Liver (tissue), 9 donors: ENCODE measurements around the gene SDHB. TPM values are rescaled to one million over a fixed set of nuclear protein-coding genes. Genes with fewer than 3 reads are reported as not detected.

ENCODE experiments used
- DNase-seq: peaks from one replicate; pipeline ENCODE4 v3.0.0-alpha.2; 2017; ENCODE audit warnings: low spot score
- H3K27ac ChIP-seq, 2 donors: one replicate each; pipeline ENCODE4 v1.7.0; 2013; ENCODE audit warnings: inconsistent platforms in 2 of 2, low read length in 2 of 2, control low read depth in 1 of 2, low read depth in 1 of 2, mild to moderate bottlenecking in 1 of 2
- H3K27me3 ChIP-seq, 4 donors: one replicate each; pipeline versions ENCODE4 v1.6.1 to v1.7.0; 2013; ENCODE audit warnings: low read length in 3 of 4, inconsistent platforms in 1 of 4, mild to moderate bottlenecking in 1 of 4, moderate library complexity in 1 of 4; ENCODE audit not compliant: control insufficient read depth in 4 of 4, insufficient read depth in 4 of 4
- H3K36me3 ChIP-seq, 4 donors: one replicate each; pipeline versions ENCODE4 v1.6.1 to v1.7.0; 2013; ENCODE audit warnings: low read length in 3 of 4, mild to moderate bottlenecking in 3 of 4, low read depth in 1 of 4, moderate library complexity in 1 of 4; ENCODE audit not compliant: control insufficient read depth in 4 of 4, insufficient read depth in 3 of 4
- H3K4me1 ChIP-seq, 4 donors: one replicate each; pipeline versions ENCODE4 v1.6.1 to v1.7.0; 2013; ENCODE audit warnings: low read length in 3 of 4, mild to moderate bottlenecking in 3 of 4, moderate library complexity in 1 of 4; ENCODE audit not compliant: control insufficient read depth in 4 of 4, insufficient read depth in 4 of 4
- H3K4me3 ChIP-seq, 3 donors: one replicate each; pipeline versions ENCODE4 v1.6.1 to v1.7.0; 2013; ENCODE audit warnings: low read length in 3 of 3, control low read depth in 1 of 3, low read depth in 1 of 3, mild to moderate bottlenecking in 1 of 3
- H3K9ac ChIP-seq, 2 donors: one replicate each; pipeline ENCODE4 v1.7.0; 2013; ENCODE audit warnings: low read length in 2 of 2, mild to moderate bottlenecking in 2 of 2, moderate library complexity in 2 of 2, control low read depth in 1 of 2, low read depth in 1 of 2
- H3K9me3 ChIP-seq, 4 donors: one replicate each; pipeline versions ENCODE4 v1.6.1 to v1.7.0; 2013; ENCODE audit warnings: low read length in 3 of 4; ENCODE audit not compliant: control insufficient read depth in 4 of 4
- ATF3 ChIP-seq: IDR thresholded peaks from 2 replicates; pipeline ENCODE4 v1.6.1; 2016; ENCODE audit warnings: antibody characterized with exemption
- EGR1 ChIP-seq, 2 donors: IDR thresholded peaks; 2 replicates each; pipeline ENCODE4 v1.6.1; 2016 to 2018; ENCODE audit warnings: antibody characterized with exemption in 2 of 2, low read depth in 2 of 2
- FOXA2 ChIP-seq: IDR thresholded peaks from 2 replicates; pipeline ENCODE4 v1.6.1; 2016; ENCODE audit warnings: antibody characterized with exemption
- HNF4A ChIP-seq, 2 donors: conservative IDR thresholded peaks; 2 replicates each; pipeline ENCODE4 v1.6.1; 2016; ENCODE audit warnings: antibody characterized with exemption in 2 of 2, mild to moderate bottlenecking in 2 of 2
- JUND ChIP-seq, 2 donors: IDR thresholded peaks; 2 replicates each; pipeline ENCODE4 v1.6.1; 2016; ENCODE audit warnings: antibody characterized with exemption in 2 of 2
- RXRA ChIP-seq, 2 donors: IDR thresholded peaks; 2 replicates each; pipeline ENCODE4 v1.6.1; 2017 to 2018; ENCODE audit warnings: antibody characterized with exemption in 2 of 2, mild to moderate bottlenecking in 1 of 2
- SP1 ChIP-seq: IDR thresholded peaks from 2 replicates; pipeline ENCODE4 v1.6.1; 2018; ENCODE audit warnings: antibody characterized with exemption, mild to moderate bottlenecking
- TAF1 ChIP-seq: conservative IDR thresholded peaks from 2 replicates; pipeline ENCODE4 v1.6.1; 2016; ENCODE audit warnings: antibody characterized with exemption, mild to moderate bottlenecking
- WGBS: extraction: QIAGEN DNeasy Blood & Tissue Kit; methylation state at CpG from one replicate; pipeline ENCODE4 v1.1.7; 2013; 5-methylcytosine and 5-hydroxymethylcytosine counted together
- polyA plus RNA-seq, 2 donors: library from polyadenylated mRNA; stranded (reverse) in 1 of 2; unstranded in 1 of 2; fragments of 200-250 nt in 1 of 2; fragments of >200 nt in 1 of 2; fragmentation: Nextera tagmentation in 1 of 2; extraction: Ambion mirVana in 1 of 2; gene quantifications; one replicate each; pipeline versions ENCODE4 v1.2.1 to v1.2.3, GENCODE V29; 2013 to 2015
- total RNA-seq, 2 donors: library from RNA; depleted of rRNA; stranded (reverse); fragments of >200 nt; gene quantifications; one replicate each; pipeline ENCODE4 v1.2.3, GENCODE V29; 2014
- TF ChIP-seq, protein P1 (sequence below): IDR thresholded peaks from 2 replicates; pipeline ENCODE4 v1.6.1; 2016; ENCODE audit warnings: antibody characterized with exemption, mild to moderate bottlenecking
- TF ChIP-seq, protein P2 (sequence below): fragments of 150-350 bp; IDR thresholded peaks from 2 replicates; pipeline ENCODE4 v1.5.1; 2017; ENCODE audit warnings: improper control_type of control experiment, low read depth, low read length; ENCODE audit not compliant: missing input control
- donor health status: healthy.
- donor health status: healthy.
- donor health status: healthy.
- donor health status: healthy.
- donor health status: healthy.

SDHB gene
- total and polyA plus RNA-seq, 4 donors: 73.9 to 279 (median 172) TPM

- no peak for DNase-seq
- no peak overlapping the region for H3K27ac ChIP-seq
- TF ChIP-seq RXRA (IDR thresholded peaks at IDR 0.05) (no peak), HNF4A (conservative IDR thresholded peaks at IDR 0.05) (no peak)
- TF ChIP-seq, protein P1, sequence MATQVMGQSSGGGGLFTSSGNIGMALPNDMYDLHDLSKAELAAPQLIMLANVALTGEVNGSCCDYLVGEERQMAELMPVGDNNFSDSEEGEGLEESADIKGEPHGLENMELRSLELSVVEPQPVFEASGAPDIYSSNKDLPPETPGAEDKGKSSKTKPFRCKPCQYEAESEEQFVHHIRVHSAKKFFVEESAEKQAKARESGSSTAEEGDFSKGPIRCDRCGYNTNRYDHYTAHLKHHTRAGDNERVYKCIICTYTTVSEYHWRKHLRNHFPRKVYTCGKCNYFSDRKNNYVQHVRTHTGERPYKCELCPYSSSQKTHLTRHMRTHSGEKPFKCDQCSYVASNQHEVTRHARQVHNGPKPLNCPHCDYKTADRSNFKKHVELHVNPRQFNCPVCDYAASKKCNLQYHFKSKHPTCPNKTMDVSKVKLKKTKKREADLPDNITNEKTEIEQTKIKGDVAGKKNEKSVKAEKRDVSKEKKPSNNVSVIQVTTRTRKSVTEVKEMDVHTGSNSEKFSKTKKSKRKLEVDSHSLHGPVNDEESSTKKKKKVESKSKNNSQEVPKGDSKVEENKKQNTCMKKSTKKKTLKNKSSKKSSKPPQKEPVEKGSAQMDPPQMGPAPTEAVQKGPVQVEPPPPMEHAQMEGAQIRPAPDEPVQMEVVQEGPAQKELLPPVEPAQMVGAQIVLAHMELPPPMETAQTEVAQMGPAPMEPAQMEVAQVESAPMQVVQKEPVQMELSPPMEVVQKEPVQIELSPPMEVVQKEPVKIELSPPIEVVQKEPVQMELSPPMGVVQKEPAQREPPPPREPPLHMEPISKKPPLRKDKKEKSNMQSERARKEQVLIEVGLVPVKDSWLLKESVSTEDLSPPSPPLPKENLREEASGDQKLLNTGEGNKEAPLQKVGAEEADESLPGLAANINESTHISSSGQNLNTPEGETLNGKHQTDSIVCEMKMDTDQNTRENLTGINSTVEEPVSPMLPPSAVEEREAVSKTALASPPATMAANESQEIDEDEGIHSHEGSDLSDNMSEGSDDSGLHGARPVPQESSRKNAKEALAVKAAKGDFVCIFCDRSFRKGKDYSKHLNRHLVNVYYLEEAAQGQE: no peak
- no peaks in the 10 kb centered on the region for H3K36me3 ChIP-seq
- no peaks in the 10 kb centered on the region for H3K27me3 ChIP-seq
- H3K9me3 ChIP-seq: no peaks in the 10 kb centered on the region
- no peak overlapping the region for H3K4me3 ChIP-seq
- WGBS: 89% methylated on average over 10 of the region's 10 CpGs
- H3K9ac ChIP-seq: no peak overlapping the region
- peaks cover 0 to 2% (median under 1%) of the 10 kb centered on the region in 4 donors for H3K4me1 ChIP-seq
Observed at GRCh38 chr1:17099616-17100340, 45.9 kb upstream of the SDHB start.

DNA sequence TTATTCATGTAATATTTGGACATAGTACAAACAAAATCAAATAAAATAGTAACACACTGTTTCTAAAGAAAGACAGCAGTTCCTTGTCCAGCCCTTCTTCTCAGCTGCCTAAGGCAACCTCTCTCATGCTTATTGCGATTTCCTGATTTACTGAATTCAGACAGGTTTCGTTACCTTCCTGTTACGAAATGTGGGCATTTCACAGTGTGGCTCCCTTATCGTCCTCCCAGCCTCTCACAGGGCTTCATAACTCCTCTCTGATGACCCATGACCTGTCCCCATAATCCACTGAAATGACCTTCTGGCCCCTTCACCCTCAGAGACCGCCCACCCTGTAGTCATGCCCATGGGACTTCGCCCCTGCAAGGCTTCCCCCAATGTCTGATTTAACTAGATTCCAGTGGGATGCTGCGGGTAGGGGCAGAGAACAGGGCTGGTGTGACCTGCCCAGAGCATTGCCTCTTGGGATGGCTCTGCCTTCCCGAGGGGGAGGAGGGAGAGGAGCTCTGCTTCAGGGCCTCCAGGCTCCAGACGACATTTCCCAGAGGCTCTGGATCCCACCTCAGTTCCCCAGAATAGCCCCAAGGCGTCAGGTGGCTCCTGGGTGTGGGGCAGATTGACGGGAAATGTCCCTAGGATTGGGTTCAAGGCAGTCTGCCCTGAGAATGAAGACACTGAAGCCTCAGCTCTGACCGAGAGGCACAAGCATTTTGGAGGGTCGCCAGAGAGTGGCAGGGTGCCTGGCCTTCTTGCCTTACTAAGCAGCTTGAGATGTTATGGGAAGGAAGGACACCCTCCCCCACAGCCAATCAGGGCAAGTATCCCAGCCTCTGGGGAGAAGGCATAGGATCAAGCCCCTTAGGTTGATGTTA is 44.9 kb upstream of the SDHB start:
- no peak overlapping the region for H3K9ac ChIP-seq

More for the DNA sequence above, 44.9 kb upstream of the SDHB start:
- H3K4me3 ChIP-seq: no peak overlapping the region
- no peaks in the 10 kb centered on the region for H3K9me3 ChIP-seq
- DNase-seq: peak; percentile 50
- no peaks in the 10 kb centered on the region for H3K27me3 ChIP-seq
- TF ChIP-seq JUND (IDR thresholded peaks at IDR 0.05): no peak
- no peak for TF ChIP-seq TAF1
- TF ChIP-seq ATF3: no peak
- no peak for TF ChIP-seq SP1
- TF ChIP-seq, protein P2, sequence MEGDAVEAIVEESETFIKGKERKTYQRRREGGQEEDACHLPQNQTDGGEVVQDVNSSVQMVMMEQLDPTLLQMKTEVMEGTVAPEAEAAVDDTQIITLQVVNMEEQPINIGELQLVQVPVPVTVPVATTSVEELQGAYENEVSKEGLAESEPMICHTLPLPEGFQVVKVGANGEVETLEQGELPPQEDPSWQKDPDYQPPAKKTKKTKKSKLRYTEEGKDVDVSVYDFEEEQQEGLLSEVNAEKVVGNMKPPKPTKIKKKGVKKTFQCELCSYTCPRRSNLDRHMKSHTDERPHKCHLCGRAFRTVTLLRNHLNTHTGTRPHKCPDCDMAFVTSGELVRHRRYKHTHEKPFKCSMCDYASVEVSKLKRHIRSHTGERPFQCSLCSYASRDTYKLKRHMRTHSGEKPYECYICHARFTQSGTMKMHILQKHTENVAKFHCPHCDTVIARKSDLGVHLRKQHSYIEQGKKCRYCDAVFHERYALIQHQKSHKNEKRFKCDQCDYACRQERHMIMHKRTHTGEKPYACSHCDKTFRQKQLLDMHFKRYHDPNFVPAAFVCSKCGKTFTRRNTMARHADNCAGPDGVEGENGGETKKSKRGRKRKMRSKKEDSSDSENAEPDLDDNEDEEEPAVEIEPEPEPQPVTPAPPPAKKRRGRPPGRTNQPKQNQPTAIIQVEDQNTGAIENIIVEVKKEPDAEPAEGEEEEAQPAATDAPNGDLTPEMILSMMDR: no peak
- TF ChIP-seq, protein P1: no peak
- no peak for TF ChIP-seq FOXA2
- TF ChIP-seq HNF4A (conservative IDR thresholded peaks at IDR 0.05): no peak
- no peak for TF ChIP-seq EGR1 (IDR thresholded peaks at IDR 0.05; ENCODE audit: low read depth in 2 of 2)
- H3K4me1 ChIP-seq: peaks cover 0 to 2% (median under 1%) of the 10 kb centered on the region in 4 donors
- WGBS: 46% methylated on average over 13 of the region's 13 CpGs
- H3K36me3 ChIP-seq: no peaks in the 10 kb centered on the region
- H3K27ac ChIP-seq: peak overlapping the region in 1 of 2 donors; percentile 53
